NCI-H2171 (cell line): ENCODE measurements around the gene ARHGEF2.
"Not testable (repeated sequence)": the region's sequence is repeated elsewhere in the genome, so short reads cannot be mapped to it uniquely, and the experiment has no call there.

ENCODE experiments used
- DNase-seq: peaks from one replicate; lab custom pipeline; 2025; lab: John Stamatoyannopoulos, UW

The ARHGEF2 gene

DNA sequence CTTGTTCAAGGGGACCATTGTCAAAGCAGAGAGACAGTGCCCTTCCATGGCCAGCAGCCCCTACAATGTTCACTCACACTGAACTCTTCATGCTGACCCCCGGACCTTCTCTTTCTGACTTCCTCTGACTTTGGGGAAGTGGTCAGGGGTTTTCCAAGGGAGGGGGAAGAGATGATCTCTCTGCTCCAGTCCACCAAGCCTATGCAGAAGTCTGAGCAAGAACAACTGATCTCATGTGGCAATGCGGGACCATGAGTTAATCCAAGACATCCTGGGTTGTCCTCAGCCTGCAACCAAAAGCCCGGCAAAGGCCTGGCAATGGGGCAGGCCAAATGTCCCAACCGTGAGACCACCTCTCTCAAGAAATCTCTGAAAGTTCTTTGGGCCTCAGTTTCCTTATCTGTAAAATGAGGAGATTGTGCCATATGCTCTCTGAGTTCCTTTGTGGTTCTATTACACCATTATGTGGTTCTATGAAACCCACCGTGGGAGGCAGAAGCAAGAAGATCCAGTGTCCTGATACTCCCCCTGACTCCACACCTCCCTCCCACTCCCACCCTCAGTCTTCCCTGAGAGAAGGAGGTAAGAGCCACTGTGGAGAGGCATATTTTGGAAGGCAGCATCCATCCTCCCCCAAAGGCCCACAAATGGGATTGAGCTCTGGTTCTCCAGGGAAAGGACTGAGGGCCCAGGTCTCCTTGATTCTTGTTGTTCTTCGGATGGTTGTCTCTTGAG, 11.8 kb upstream of the ARHGEF2 start:
- no peak for DNase-seq

DNA sequence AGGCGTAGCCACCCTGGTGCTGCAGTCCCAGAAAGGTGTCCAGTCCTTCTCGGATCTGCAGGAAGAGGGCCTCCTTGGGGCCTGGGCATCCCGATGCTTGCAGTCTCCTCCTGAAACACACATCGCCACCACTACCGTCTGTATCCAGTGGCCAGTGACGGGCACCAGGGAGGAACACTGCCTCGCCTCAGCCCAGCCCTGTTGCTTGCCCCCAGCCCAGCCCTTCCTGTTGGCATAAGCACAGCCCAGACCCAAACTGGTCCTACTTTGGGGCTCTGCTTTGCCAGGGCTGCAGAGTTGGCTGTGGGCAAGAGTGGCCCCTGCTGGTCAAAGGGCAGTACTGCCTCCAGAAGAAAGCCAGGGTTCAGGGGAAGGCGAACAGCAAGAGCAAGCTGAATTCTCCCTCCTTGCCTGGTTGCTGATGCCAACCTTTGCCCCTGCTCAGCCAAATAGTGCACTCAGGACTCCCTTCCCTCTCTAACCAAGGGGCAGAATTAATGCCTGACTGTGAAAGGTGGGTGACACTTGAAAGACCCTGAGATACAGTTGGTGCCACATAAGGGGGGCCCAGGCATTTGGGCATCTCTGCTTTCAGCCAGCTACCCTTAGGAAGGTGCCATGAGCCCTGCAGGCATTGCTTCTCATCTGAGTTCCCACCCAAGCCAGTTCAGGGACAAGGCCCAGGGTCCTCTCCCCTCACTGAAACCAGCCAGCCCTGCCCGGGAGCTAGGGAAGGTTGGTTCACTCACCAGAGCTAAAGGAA, 11.1 kb upstream of the ARHGEF2 start:
- DNase-seq, result peak; percentile 17

DNA sequence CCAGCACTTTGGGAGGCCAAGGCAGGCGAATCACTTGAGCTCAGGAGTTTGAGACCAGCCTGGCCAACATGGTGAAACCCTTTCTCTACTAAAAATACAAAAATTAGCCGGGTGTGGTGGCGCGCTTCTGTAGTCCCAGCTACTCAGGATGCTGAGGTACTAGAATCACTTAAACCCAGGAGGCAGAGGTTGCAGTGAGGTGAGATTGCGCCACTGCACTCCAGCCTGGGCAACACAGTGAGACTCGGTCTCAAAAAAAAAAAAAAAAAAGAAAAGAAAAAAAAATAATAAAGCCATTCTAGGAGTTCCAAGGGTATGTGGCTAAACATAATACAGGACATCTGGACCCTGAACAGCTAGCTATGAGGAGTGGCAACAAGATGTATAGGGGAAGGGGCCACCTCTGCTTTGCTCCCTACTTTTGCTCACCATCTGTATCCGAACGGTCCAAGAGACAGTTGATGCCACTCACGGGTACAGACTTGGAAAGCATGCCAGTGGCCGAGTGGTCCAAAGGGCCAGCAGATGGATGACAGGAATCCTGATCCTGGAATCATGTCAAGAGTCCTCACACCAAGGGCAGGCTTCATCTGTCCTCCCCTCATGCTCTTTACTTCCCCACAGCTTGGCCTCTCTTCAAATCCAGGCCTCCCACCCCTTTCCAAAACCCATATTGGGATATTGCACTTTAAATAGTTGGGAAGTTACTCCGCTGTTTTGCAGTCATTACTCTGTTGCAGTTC, 6.7 kb upstream of the ARHGEF2 start:
- not testable (repeated sequence) for DNase-seq

- DNase-seq, result peak; percentile 49
These were observed 6.0 kb upstream of the ARHGEF2 start for GRCh38 chr1:155984341-155984740.

DNA sequence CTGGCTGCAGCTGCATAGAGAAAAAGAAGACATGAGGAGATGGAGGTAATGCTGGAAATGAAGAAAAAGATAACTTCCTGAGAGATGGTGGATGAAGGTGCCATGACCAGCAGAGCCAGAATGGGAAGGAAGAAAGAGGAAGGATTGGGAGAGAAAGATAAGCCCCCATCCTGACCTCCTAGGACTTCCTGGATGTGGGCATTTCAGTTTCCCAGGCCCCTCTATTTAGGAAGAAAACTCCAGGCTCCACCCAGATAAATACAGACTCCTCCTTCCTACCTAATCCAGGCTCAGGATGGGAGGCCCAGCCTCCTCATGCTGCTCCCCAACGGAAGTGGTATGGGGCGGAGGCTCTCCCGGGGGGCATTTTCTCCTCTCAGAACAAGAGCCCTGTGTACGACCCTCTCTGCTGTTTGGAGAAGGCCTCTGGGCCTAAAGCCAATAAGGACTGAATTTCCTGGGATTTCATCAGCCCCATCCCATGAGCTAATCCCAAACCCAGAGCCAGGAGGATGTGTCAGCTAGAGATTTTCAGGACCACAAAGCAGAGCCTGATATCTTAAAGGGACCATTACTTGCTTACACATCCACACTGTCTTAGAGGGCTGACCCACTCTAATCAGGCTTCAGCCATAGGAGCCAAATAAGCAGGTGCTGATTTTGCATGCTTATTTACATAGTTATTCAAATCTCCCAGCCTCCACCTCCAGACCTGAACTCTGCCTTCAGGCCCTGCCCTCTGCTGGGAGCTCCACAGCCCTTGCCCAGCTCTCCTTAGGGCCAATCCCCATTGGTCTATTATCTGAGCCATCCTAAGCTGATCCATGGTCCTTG, 5.1 kb upstream of the ARHGEF2 start:
- no peak for DNase-seq

GRCh38 chr1:155982106-155982505, 3.8 kb upstream of the ARHGEF2 start:
- DNase-seq, result no peak

- no peak for DNase-seq
These were observed 3.1 kb upstream of the ARHGEF2 start for GRCh38 chr1:155981266-155982088.

GRCh38 chr1:155979597-155980343, 1.4 kb upstream of the ARHGEF2 start:
- DNase-seq, result no peak

DNA sequence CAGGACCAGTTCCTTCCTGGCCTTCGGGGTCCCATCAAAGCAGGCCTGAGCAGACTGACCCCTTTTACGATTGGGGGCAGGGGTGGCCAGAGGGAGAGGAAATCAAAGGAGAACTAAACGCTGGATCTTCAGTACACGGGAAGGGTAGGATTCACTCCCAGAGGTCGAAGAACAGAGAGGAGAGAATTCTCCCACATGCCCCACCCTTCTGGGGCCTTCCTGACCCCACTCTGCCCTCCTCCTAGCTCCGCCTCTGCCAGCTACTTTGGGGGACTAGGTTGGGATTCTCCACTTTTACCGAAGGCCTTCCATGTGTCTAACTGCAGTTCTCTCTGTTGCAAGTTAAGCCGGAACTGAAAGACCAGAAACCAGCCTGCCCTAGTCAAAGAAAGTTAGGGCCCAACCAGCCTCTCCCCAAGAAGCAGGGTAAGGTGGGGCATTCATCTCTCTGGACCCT, 654 bp upstream of the ARHGEF2 start:
- DNase-seq, result no peak

DNA sequence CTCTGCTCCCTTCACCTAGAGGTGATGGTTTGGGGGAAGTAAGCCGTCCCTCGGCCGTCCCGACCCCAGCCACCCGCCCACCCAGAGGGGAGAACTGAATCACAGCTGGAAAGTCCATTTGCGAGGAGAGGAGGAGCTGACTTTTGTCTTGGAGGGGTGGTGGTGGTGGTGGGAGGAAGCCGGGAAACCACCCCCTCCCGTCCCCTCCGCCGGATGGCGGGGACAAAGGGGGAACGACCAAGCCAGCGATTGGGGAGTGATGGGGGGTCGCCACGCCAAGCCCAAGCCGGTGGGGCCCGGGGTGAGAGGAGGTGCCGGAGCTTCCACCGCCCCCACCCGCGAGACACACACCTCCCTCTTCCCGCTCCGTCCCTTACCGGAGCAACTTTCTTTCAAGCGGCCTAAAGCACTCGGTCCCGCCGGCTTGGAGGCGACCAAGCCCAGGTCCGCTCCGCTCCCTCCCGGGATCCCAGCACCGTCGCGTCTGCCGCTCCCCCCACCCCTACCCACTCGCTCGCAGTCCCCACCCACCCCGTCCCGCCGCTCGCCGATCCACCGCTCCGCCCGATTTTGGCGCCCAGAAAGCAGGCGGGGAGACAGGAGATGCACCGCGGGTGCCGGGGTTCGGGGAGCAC, 540 bp downstream of the ARHGEF2 start:
- DNase-seq, result peak; percentile 15

- no peak for DNase-seq
These were observed 1.2 kb downstream of the ARHGEF2 start for GRCh38 chr1:155976913-155977689.

- peak; percentile 82 for DNase-seq
These were observed 2.1 kb downstream of the ARHGEF2 start for GRCh38 chr1:155976062-155976912.

GRCh38 chr1:155975375-155976061, 2.8 kb downstream of the ARHGEF2 start:
- DNase-seq, result no peak

DNA sequence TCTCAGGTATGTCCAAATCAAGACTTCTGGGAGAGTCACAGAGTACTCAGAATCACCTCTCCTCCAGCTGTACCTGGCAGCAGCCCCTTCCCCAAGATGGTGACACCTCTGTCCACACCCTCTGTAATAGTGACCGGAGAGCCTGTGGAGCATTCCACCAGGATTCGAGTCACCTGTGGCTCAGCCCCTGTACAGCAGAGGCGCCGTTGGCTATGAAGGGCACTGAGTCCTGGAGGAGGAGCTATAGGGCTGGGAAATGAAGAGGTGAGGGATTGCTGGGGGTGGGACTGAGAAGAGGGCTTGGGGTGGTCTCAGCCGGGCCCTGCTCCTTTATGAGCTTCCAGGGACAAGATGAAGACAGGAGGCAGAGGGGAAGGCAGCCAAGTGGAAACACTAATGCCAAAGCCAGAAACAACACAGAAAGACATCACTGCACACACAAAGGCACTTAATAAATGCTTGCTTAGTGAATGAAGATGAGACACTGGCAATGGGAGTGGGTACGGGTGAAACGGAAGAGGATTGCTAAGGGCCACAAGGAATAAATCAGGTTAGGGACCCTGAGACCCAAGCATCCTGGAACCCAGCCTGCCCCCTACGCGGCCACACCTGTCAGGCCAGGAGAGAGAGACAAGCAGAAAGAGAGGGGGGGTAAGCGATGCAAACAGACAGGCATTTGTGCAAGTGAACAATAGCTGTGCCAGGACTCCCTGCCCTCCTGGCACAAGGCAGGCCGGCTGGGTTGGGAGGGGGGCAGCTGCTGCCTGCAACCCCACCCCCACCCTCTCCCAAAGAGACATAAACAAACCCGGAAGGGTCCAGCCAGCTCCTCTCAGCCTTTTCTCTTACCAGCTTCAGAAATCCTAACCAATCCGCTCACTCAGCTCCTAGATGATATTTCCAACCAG, 3.9 kb downstream of the ARHGEF2 start:
- peak; percentile 13 for DNase-seq

DNA sequence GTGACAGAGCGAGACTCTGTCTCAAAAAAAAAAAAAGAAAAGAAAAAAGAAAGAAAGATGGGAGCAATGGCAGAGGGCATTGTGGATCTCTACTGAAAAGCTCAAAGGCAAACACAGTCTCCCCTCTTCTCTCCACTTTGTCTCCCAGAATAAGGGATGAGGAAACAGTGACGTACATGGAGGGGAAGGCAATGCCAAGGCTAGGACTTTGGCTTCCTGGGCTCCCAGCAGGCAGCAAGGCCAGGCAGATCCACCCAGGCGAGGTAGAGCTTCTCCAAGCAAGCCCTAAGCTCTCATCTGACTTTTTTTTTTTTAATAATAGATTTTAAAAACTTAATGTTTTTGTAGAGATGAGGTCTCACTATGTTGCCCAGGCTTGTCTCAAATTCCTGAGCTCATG, 4.6 kb downstream of the ARHGEF2 start:
- DNase-seq, result no peak
